ENCODE data around the gene CACNA2D3. TPM values are rescaled to one million over a fixed set of nuclear protein-coding genes. Genes with fewer than 3 reads are reported as not detected.

CACNA2D3 gene
- total RNA-seq: not detected in 2 replicates

DNA sequence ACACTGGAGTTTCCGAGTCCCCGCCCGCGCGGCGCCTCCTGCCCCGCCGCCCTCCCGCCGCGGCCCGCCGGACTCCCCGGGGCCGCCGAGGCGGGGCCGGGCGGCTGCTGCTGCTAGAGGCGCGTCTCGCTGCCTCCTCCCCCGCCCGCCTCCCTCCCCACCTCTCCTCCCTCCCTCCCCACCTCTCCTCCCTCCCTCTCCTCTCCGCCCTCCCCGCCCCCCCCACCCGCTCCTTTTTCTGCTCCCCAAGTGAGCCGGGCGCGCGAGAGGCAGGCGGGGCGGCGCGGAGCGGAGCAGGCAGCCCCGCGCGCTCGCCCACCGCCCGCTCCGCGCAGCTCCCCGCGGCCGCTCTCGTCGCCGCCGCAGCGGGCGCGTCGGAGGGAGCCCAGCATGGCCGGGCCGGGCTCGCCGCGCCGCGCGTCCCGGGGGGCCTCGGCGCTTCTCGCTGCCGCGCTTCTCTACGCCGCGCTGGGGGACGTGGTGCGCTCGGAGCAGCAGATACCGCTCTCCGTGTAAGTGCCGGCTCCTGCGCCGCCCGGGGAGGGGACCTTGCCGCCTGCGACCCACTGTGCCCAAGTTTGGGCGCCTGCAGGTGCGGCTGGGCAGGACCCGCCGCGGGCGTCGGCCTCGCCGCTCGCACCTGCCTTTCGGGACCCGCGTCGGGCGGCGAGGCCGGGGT lies at the start of gene CACNA2D3:
Gene CACNA2D3, plus strand, starts transcription at position 229 of the 679 bp plus-strand sequence.
- H3K36me3 Mint-ChIP-seq (ENCODE audit: low read depth): no peaks in the 10 kb centered on the region
- DNase-seq (ENCODE audit: low spot score): no peak
- H3K4me1 Mint-ChIP-seq (ENCODE audit: low read depth): no peaks in the 10 kb centered on the region
- H3K4me3 Mint-ChIP-seq: peak within 1 kb of the TSS; percentile 3
- H3K9me3 Mint-ChIP-seq: no peaks in the 10 kb centered on the region
- H3K27ac Mint-ChIP-seq: no peak within 1 kb of the TSS
- peaks cover 43% of the 10 kb centered on the region for H3K27me3 Mint-ChIP-seq (ENCODE audit: insufficient read depth)
- intact Hi-C loops (cut with micrococcal nuclease): loop anchor here (5.0 kb wide), 1 partner anchor 1360 kb away; no protein-coding TSS in a partner anchor

DNA sequence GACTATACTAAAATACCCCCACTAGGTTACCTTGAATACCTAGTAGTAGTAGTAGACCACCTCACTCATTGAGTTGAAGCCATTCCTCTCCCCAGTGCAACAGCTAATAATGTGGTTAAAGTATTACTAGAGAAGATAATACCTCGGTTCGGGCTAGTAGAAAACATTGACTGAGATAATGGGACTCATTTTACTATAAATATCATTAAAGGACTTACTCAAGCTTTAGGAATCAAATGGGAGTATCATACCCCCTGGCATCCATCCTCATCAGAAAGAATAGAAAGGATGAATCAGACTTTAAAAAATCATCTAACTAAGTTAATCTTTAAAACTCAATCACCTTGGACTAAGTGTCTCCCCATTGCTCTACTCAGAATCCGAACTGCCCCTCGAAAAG lies 49.0 kb upstream of the CACNA2D3 start:
- peaks cover 3% of the 10 kb centered on the region for H3K27me3 Mint-ChIP-seq (ENCODE audit: insufficient read depth)

DNA sequence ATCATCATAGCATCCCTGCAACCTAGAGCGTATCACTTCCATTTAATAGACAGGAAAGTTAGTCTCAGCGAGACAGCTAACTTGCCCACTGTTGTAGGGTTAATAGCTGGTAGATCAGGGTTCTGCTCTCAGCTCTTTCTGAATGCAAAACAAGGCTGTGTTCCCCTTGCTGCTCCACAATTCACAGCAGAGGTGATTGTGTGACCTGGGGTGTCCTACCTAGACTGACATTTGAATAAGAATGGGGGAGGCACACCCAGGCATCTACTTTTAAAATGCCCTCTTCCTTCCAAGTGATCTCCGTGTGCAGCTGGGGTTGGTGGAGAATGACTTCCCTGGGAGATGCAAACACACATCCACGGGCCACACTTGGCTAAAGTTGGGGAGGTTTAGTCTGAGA lies 43.0 kb upstream of the CACNA2D3 start:
- no peak overlapping the region for H3K27ac Mint-ChIP-seq

More for the DNA sequence above, 49.0 kb upstream of the CACNA2D3 start:
- intact Hi-C loops (cut with micrococcal nuclease): no loop called here
- Mint-ChIP-seq H3K9me3 (peaks cover 8% of the 10 kb centered on the region), H3K4me1 (ENCODE audit: low read depth) (no peaks in the 10 kb centered on the region), H3K4me3 (no peak overlapping the region), H3K36me3 (ENCODE audit: low read depth) (no peaks in the 10 kb centered on the region), H3K27ac (no peak overlapping the region)
- DNase-seq (ENCODE audit: low spot score): no peak

DNA sequence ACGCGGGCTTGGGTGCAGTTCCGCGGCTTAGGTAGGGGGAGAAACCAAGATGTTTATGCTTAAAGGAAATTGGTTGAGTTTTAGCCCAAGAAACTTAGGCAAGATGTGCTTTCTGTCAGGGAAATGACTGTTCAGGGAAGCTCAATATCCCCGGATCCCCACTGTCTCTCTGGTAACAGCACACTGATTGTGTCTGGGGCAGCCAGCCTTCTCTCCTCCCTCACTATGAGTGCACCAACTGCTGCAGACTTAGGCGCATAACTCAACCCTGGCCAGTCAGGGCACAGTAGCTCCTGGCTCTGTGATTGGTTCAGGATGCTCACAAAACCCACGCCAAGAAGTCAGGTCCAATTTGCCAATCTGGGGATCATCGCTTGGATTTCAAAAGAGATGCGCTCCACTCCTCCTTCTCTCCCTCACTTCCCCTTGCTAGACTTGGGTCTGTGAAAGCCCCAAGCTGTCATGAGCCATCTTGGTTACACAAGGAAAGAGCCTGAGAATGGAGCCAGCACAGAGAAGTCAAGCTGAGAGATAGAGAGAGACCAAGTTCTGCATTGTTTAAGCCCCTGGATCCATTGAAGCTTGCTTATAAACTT lies 42.5 kb upstream of the CACNA2D3 start:
- intact Hi-C loops (cut with micrococcal nuclease): no loop called here
- Mint-ChIP-seq H3K27ac (no peak overlapping the region), H3K36me3 (ENCODE audit: low read depth) (no peaks in the 10 kb centered on the region), H3K9me3 (no peaks in the 10 kb centered on the region), H3K27me3 (ENCODE audit: insufficient read depth) (peaks cover 8% of the 10 kb centered on the region), H3K4me3 (no peak overlapping the region), H3K4me1 (ENCODE audit: low read depth) (no peaks in the 10 kb centered on the region)
- no peak for DNase-seq (ENCODE audit: low spot score)

More for the DNA sequence above, 43.0 kb upstream of the CACNA2D3 start:
- no peaks in the 10 kb centered on the region for H3K9me3 Mint-ChIP-seq
- no peak overlapping the region for H3K4me3 Mint-ChIP-seq
- H3K27me3 Mint-ChIP-seq (ENCODE audit: insufficient read depth): peaks cover 5% of the 10 kb centered on the region
- no peaks in the 10 kb centered on the region for H3K4me1 Mint-ChIP-seq (ENCODE audit: low read depth)
- intact Hi-C loops (cut with micrococcal nuclease): no loop called here
- H3K36me3 Mint-ChIP-seq (ENCODE audit: low read depth): no peaks in the 10 kb centered on the region
- no peak for DNase-seq (ENCODE audit: low spot score)

DNA sequence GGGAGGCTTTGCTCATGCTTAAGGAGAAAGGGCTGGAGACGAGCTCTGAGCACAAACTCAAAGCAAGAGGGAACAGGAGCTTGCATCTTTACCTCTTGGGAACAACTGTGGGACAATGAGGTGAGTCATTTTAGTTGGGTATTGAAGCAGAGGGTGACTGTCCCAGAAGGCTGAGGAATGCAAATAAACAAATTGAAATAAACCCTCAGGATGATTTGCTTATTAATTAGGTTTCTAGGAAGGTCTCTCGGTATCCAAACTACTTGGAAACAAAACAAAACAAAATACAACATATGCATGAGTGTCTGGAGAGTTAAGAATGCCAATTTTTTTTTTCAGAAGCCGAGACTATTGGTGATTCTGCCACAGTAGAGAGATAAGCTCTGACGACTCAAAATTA lies 38.4 kb upstream of the CACNA2D3 start:
- no peak overlapping the region for H3K27ac Mint-ChIP-seq
- H3K36me3 Mint-ChIP-seq (ENCODE audit: low read depth): no peaks in the 10 kb centered on the region
- no peaks in the 10 kb centered on the region for H3K4me1 Mint-ChIP-seq (ENCODE audit: low read depth)
- H3K27me3 Mint-ChIP-seq (ENCODE audit: insufficient read depth): peaks cover 28% of the 10 kb centered on the region
- intact Hi-C loops (cut with micrococcal nuclease): no loop called here
- H3K9me3 Mint-ChIP-seq: no peaks in the 10 kb centered on the region
- no peak for DNase-seq (ENCODE audit: low spot score)
- no peak overlapping the region for H3K4me3 Mint-ChIP-seq

DNA sequence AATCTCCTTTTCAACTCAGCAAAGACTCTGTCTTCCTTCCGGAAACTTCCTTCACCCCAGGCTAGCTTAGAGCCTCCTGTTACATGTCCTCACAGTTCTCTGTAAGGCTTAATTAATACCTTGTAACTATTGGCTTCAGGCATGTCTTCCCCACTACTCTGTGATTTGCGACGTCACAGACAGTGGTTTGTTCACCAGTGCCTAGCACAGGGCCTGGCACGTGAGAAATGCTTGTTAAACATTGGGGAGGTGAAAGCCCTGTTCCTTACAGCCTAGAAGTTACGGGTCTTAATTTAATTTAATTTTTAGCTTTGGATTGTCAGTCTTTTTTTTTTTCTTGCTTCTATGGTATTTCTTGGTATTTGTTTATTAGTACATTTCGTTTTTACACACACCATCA lies 36.4 kb upstream of the CACNA2D3 start:
- Mint-ChIP-seq H3K4me3 (no peak overlapping the region), H3K36me3 (ENCODE audit: low read depth) (no peaks in the 10 kb centered on the region), H3K27ac (no peak overlapping the region), H3K4me1 (ENCODE audit: low read depth) (no peaks in the 10 kb centered on the region), H3K27me3 (ENCODE audit: insufficient read depth) (peaks cover 31% of the 10 kb centered on the region), H3K9me3 (no peaks in the 10 kb centered on the region)
- intact Hi-C loops (cut with micrococcal nuclease): no loop called here
- DNase-seq (ENCODE audit: low spot score): no peak

DNA sequence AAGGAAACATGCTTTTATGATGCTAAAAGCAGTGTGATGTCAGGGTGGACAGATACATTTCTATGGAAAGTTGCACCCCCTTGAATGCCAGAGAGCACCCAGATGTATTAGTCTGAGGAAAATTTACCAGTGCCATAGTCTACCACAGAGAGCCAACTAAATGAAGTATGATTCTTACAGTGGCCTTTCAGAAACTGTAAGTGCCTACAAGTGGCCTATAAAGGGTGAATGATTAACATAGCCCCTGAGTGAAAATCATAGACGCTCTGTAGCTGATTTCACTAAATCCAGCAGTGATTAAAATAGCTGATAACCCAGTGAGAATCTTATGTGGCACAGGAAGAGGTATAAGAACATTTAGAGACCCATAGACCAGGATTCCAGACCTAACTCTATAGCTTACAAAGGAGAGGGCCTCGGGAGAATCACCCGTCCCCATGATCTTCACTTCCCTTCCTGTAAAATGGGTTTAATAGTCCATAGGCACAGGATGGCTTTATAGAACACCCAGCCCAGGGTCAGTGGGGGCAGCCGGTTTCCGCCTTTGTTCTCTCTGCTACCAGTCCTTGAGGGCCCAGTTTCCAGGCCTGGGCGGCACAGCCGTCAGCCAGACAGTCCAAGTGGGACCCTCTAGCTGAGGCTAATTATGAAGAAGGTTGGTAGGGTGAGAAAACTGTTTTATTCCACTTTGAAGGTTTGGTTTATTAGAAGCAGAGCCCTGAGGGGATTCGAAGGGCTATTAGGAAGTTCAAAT lies 35.5 kb upstream of the CACNA2D3 start:
- H3K4me3 Mint-ChIP-seq: no peak overlapping the region
- H3K4me1 Mint-ChIP-seq (ENCODE audit: low read depth): no peaks in the 10 kb centered on the region
- no peaks in the 10 kb centered on the region for H3K9me3 Mint-ChIP-seq
- peaks cover 30% of the 10 kb centered on the region for H3K27me3 Mint-ChIP-seq (ENCODE audit: insufficient read depth)
- H3K27ac Mint-ChIP-seq: no peak overlapping the region
- DNase-seq (ENCODE audit: low spot score): no peak
- intact Hi-C loops (cut with micrococcal nuclease): no loop called here
- H3K36me3 Mint-ChIP-seq (ENCODE audit: low read depth): no peaks in the 10 kb centered on the region

DNA sequence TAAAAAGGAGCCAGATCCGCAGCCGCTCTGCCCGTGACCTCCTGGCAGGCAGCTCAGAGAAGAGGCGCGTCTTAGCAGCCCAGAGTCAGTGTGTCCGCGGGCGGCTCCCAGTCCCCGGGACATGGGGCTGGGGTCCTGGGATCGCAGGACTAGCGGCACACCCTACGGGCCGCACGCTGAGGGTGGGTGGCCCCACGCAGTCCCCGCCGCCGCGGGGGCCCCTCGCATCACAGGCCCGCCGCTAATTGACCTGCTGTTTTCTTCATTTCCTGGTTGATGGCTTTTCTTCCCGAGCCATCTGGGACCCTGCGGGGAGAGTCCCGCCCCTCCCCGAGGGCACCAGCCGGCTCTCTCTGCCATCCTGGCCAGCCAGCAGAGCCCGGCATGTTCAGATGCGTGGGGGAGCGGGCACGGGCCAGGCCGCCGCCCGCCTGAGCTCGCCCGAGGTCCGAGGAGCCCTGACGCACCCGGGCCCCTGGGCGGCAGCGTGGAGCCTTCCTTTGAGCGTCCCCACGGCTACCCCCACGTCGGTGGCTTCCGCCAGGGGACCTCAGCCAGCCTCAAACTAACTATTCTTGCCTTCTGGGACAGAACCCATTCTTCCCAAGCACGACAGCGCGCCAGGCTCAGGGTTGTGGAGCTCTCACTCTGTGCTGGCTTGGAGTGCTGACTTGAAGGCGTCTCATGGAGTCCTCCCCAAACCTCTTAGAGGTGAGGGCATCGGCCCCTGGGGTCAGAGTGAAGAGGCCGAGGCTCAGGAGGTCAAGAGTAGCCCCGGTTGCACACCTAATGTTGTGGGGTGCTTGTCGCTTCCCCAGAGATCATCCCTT lies 34.6 kb upstream of the CACNA2D3 start:
- Mint-ChIP-seq H3K4me1 (ENCODE audit: low read depth) (no peaks in the 10 kb centered on the region), H3K36me3 (ENCODE audit: low read depth) (no peaks in the 10 kb centered on the region), H3K27ac (no peak overlapping the region), H3K4me3 (no peak overlapping the region), H3K27me3 (ENCODE audit: insufficient read depth) (peaks cover 28% of the 10 kb centered on the region), H3K9me3 (no peaks in the 10 kb centered on the region)
- no peak for DNase-seq (ENCODE audit: low spot score)
- intact Hi-C loops (cut with micrococcal nuclease): no loop called here

DNA sequence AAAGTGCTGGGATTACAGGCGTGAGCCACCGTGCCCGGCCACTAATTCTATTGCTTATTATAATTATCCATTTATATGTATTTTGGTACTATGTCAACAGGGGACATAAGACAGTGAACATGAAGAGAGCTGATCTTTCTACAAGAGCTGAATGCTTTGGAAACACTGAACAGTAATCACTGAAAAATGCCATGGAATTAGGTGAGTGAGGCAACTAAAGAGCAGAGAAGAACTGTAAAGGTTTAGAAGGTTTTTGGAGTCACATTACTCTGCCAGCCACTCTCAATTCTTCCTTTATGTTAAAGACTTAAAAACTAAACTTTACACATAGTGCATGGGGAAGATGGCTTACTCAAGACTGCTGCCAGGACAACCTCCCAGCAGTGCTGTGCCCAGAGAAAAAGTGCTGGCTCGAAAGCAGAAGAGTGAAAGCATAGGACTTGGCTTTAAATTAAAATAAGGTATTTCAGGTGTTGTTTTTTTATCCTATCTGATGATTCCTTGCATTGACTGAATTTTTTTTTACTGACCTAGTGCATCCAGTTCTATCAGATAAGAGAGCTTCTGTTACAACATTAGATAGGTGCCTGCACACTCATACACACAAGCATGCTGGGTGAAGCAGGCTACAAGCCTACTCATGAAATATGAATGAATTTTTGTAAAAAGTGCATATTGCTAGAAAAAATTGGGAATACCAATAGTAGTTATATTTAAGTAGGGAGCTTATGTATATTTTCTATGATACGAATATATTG lies 28.7 kb upstream of the CACNA2D3 start:
- Mint-ChIP-seq H3K4me3 (no peak overlapping the region), H3K4me1 (ENCODE audit: low read depth) (no peaks in the 10 kb centered on the region), H3K27me3 (ENCODE audit: insufficient read depth) (peaks cover 7% of the 10 kb centered on the region), H3K36me3 (ENCODE audit: low read depth) (no peaks in the 10 kb centered on the region), H3K9me3 (no peaks in the 10 kb centered on the region), H3K27ac (no peak overlapping the region)
- intact Hi-C loops (cut with micrococcal nuclease): no loop called here
- no peak for DNase-seq (ENCODE audit: low spot score)

DNA sequence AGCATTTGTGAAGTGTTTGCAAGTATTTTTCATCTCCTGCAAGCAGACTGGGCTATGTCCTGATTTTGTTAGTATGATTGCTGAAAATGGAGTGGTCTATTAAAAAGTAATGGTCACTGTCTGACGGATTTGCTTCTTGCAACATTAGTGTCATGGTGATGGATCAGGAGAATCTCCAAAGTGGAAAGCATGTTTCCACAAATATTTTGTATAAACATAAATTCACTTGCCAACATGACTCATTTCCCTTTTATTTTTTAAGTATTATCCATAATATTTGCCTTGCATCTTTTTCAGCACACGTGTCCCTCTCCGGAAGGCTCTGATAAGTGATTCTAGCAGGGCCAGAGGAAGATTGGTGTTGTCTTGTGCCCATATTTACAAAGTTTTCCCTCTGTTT lies 27.4 kb upstream of the CACNA2D3 start:
- H3K27ac Mint-ChIP-seq: no peak overlapping the region
- no peak overlapping the region for H3K4me3 Mint-ChIP-seq
- no peak for DNase-seq (ENCODE audit: low spot score)
- H3K4me1 Mint-ChIP-seq (ENCODE audit: low read depth): no peaks in the 10 kb centered on the region
- no peaks in the 10 kb centered on the region for H3K36me3 Mint-ChIP-seq (ENCODE audit: low read depth)
- intact Hi-C loops (cut with micrococcal nuclease): no loop called here
- H3K9me3 Mint-ChIP-seq: no peaks in the 10 kb centered on the region
- peaks cover 1% of the 10 kb centered on the region for H3K27me3 Mint-ChIP-seq (ENCODE audit: insufficient read depth)

DNA sequence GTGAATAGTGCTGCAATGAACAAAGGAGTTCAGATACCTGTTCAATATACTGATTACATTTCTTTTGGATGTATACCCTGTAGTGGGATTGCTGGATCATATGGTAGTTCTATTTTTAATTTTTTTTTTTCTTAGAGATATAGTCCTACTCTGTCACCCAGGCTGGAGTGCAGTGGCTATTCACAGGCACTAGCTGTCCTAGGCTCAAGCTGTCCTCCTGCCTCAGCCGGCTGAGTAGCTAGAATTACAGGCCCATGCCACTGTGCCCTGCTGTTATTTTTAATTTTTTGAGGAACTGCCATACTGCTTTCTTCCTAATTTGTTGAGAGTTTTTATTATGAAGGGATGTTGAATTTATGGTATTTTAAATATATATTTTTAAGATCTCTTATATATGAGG lies 23.0 kb upstream of the CACNA2D3 start:
- H3K36me3 Mint-ChIP-seq (ENCODE audit: low read depth): no peaks in the 10 kb centered on the region
- no peaks in the 10 kb centered on the region for H3K4me1 Mint-ChIP-seq (ENCODE audit: low read depth)
- H3K4me3 Mint-ChIP-seq: no peak overlapping the region
- peaks cover 7% of the 10 kb centered on the region for H3K27me3 Mint-ChIP-seq (ENCODE audit: insufficient read depth)
- intact Hi-C loops (cut with micrococcal nuclease): no loop called here
- no peak overlapping the region for H3K27ac Mint-ChIP-seq
- no peak for DNase-seq (ENCODE audit: low spot score)
- no peaks in the 10 kb centered on the region for H3K9me3 Mint-ChIP-seq

DNA sequence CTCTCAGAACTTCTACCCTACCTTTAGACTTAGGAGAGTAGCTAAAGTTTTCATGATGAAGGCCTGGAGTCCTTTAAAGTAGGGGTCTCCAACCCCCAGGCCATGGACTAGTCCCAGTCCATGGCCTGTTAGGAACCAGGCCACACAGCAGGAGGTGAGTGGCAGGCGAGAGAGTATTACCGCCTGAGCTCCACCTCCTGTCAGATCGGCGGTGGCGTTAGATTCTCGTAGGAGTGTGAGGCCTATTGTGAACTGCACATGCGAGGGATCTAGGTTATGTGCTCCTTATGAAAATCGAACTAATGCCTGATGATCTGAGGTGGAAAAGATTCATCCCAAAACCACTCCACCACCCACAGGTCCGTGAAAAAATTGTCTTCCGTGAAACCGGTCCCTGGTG lies 18.3 kb upstream of the CACNA2D3 start:
- Mint-ChIP-seq H3K36me3 (ENCODE audit: low read depth) (no peaks in the 10 kb centered on the region), H3K4me3 (no peak overlapping the region), H3K27me3 (ENCODE audit: insufficient read depth) (peaks cover 7% of the 10 kb centered on the region), H3K27ac (no peak overlapping the region), H3K4me1 (ENCODE audit: low read depth) (no peaks in the 10 kb centered on the region), H3K9me3 (no peaks in the 10 kb centered on the region)
- intact Hi-C loops (cut with micrococcal nuclease): no loop called here
- no peak for DNase-seq (ENCODE audit: low spot score)
